Activated CD8-positive, alpha-beta memory T cell treated with anti-CD3 and anti-CD28 coated beads, Interleukin-2, amount 10 ng/mL, durations not matched to agents 7 days and 5 days (primary cell): ENCODE data around the gene ZNF547. TPM values are rescaled to one million over a fixed set of nuclear protein-coding genes. Genes with fewer than 3 reads are reported as not detected.
"Not testable (repeated sequence)": the region's sequence is repeated elsewhere in the genome, so short reads cannot be mapped to it uniquely, and the experiment has no call there.

ENCODE experiments used
- ATAC-seq: fragments of 150-1000 bp; cut with Tn5 transposase; one replicate; pipeline ENCODE4 v1.10.0; 2021; ENCODE audit warnings: moderate library complexity
- CTCF ChIA-PET: fragments of 350-600 bp; sonication (Branson Sonifier 250); formaldehyde crosslinking; loops from one replicate; lab custom pipeline; 2021; ENCODE audit warnings: antibody characterized with exemption; lab: Charles Lee
- DNase-seq: peaks from one replicate; pipeline ENCODE4 v3.0.0-alpha.2; 2020
- H3K27ac Mint-ChIP-seq: one replicate; pipeline ENCODE4 v1.8.0; 2021; ENCODE audit warnings: mild to moderate bottlenecking, mixed read lengths
- H3K27me3 Mint-ChIP-seq: one replicate; pipeline ENCODE4 v1.8.0; 2021; ENCODE audit warnings: mixed read lengths
- H3K36me3 Mint-ChIP-seq: one replicate; pipeline ENCODE4 v1.8.0; 2021; ENCODE audit warnings: mild to moderate bottlenecking, mixed read lengths
- H3K4me1 Mint-ChIP-seq: one replicate; pipeline ENCODE4 v1.8.0; 2021; ENCODE audit warnings: mixed read lengths
- H3K4me3 Mint-ChIP-seq: one replicate; pipeline ENCODE4 v1.8.0; 2021; ENCODE audit warnings: mild to moderate bottlenecking, moderate library complexity, mixed read lengths
- H3K9me3 Mint-ChIP-seq: one replicate; pipeline ENCODE4 v1.8.0; 2022; ENCODE audit warnings: low read depth, mixed read lengths
- total RNA-seq, 2 experiments: library from RNA; stranded (reverse); gene quantifications; one replicate each; pipeline ENCODE4 v1.2.3, GENCODE V29; 2021

ZNF547 gene
- total RNA-seq, 2 experiments from 2014 or later: 3.5 to 4.4 TPM

DNA sequence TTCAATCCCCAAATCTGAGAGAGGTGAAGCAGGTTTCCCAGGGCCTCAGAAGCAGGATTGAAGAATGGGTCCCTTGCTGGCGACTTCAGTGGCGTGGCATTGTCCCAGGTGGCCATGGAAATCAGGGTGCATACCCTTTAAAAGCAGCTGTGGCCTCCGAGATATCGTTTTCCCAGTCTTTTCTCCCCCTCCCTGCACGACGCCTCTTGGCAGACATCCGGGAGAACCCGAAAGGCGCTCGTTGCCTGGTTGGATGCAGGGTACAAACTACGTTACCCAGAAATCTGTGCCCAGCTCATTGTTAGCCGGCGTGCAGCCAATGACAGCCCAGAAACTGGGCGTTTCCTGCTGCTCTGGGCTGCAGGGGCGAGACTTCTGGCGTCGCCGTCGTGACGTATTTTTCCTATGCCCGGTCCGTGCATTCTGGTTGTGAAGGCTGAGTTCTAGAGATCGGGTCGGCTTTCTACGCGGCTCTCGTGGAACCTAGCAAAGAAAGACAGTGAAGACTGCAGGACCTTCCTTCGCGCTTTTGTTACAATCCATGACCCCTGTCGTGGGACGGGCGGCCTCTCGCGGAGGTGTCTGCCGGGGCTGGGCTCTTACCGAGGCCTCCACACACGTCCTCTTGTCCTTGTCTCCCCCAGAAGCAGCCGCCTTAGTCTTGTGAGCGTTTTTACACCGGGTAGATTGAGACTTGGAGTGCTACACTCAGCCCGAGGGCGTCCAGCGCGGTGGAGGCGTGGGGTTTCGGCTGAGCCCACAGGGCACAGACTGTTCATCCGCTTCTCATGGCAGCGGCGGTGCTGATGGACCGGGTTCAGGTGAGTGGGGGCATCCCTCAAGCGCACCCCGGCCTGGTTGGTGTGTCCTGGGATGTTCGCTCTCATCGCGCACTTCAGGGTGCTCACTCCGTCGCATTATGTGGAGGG is 12.2 kb upstream of the ZNF547 start, which contains the start of gene ZNF304:
Gene ZNF304, plus strand, starts transcription at position 395 of the 929 bp plus-strand sequence. Its CDS starts 394 bp downstream, at position 789.
- peaks cover 10% of the 10 kb centered on the region for H3K9me3 Mint-ChIP-seq
- peaks cover 2% of the 10 kb centered on the region for H3K27me3 Mint-ChIP-seq
- peak within 1 kb of the TSS; percentile 93 for H3K4me3 Mint-ChIP-seq
- CTCF ChIA-PET: interaction anchor here (1.0 to 2.0 kb wide), 4 partner anchors 9 to 71 kb away, joined by 3 to 5 read pairs (median 4); partner anchors contain the start of genes TRAPPC2B, ZNF460, ZNF547 and ZNF548
- ATAC-seq (peak; percentile 100), DNase-seq (peak; percentile 95)
- peaks cover 44% of the 10 kb centered on the region for H3K36me3 Mint-ChIP-seq
- H3K4me1 Mint-ChIP-seq: peaks cover 32% of the 10 kb centered on the region
- peak within 1 kb of the TSS; percentile 93 for H3K27ac Mint-ChIP-seq

DNA sequence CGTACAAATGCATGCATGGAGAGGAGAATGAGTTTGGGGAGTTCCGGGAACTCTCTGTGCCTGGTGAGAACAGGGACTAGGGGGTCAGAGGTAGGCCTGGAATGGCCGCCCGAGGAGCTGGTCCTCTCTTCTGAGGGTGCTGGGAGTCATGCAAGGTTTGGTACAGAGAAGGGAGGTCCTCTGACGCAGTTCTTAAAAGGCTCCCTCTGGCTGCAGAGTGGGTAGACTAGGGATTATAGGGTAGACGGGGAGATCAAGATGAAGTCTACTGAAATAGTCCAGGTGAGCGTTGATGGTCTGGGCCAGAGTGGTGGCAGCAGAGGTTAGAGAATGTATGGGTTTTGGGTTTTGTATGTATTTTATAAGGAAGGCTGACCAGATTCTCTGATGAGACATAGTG is 11.5 kb upstream of the ZNF547 start:
- peaks cover 51% of the 10 kb centered on the region for H3K36me3 Mint-ChIP-seq
- H3K4me3 Mint-ChIP-seq: peak overlapping the region; percentile 93
- ATAC-seq (no peak), DNase-seq (no peak)
- CTCF ChIA-PET: no interaction called here
- H3K4me1 Mint-ChIP-seq: peaks cover 32% of the 10 kb centered on the region
- H3K27me3 Mint-ChIP-seq: peaks cover 2% of the 10 kb centered on the region
- H3K9me3 Mint-ChIP-seq: peaks cover 13% of the 10 kb centered on the region
- peak overlapping the region; percentile 93 for H3K27ac Mint-ChIP-seq

DNA sequence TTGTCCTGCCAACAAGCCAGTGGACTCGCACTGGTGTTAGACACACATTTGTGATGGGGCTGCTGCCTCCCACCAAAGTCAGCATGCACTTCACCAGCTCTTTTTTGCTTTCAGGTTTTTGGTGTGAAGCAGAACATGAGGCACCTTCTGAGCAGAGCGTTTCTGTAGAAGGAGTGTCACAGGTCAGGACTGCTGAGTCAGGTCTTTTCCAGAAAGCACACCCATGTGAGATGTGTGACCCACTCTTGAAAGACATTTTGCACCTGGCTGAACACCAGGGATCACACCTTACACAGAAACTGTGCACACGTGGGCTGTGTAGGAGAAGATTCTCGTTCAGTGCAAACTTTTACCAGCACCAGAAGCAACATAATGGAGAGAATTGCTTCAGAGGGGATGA is 7.4 kb upstream of the ZNF547 start:
- Mint-ChIP-seq H3K4me1 (peaks cover 24% of the 10 kb centered on the region), H3K9me3 (peaks cover 23% of the 10 kb centered on the region), H3K36me3 (peaks cover 80% of the 10 kb centered on the region), H3K4me3 (no peak overlapping the region), H3K27ac (no peak overlapping the region), H3K27me3 (no peaks in the 10 kb centered on the region)
- no peak for ATAC-seq
- CTCF ChIA-PET: no interaction called here
- no peak for DNase-seq

DNA sequence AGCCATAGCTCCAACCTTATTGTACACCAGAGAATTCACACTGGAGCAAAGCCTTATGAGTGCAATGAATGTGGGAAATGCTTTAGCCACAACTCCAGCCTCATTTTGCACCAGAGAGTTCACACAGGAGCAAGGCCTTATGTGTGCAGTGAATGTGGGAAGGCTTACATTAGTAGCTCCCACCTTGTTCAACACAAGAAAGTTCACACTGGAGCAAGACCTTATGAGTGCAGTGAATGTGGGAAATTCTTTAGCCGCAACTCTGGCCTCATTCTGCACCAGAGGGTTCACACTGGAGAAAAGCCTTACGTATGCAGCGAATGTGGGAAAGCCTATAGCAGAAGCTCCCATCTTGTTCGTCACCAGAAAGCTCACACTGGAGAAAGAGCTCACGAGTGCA is 5.9 kb upstream of the ZNF547 start:
- DNase-seq: no peak
- CTCF ChIA-PET: no interaction called here
- Mint-ChIP-seq H3K9me3 (peaks cover 28% of the 10 kb centered on the region), H3K27me3 (no peaks in the 10 kb centered on the region), H3K4me3 (no peak overlapping the region), H3K4me1 (peaks cover 14% of the 10 kb centered on the region), H3K36me3 (peaks cover 79% of the 10 kb centered on the region), H3K27ac (no peak overlapping the region)
- ATAC-seq: no peak

DNA sequence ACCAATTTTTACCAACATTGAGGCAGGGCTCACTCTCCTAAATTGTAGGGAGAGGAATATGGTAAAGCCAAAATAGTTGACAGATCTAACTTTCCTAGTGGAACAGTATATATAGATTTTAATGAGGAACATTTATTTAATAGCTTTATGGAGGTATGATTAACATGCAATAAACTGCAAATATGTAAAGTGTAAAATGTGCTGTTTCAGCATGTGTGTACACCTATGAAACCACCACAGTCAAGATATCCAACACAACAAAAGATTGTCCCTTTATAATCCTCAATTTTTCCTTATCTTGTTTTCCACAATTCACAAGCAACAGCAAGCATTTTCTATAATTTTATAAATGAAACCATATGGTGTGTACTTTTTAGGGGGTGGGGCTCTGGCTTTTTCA is 4.1 kb upstream of the ZNF547 start:
- Mint-ChIP-seq H3K27me3 (no peaks in the 10 kb centered on the region), H3K4me3 (no peak overlapping the region), H3K36me3 (peaks cover 69% of the 10 kb centered on the region), H3K4me1 (peaks cover 16% of the 10 kb centered on the region), H3K27ac (no peak overlapping the region), H3K9me3 (peaks cover 24% of the 10 kb centered on the region)
- ATAC-seq (no peak), DNase-seq (no peak)
- CTCF ChIA-PET: no interaction called here

DNA sequence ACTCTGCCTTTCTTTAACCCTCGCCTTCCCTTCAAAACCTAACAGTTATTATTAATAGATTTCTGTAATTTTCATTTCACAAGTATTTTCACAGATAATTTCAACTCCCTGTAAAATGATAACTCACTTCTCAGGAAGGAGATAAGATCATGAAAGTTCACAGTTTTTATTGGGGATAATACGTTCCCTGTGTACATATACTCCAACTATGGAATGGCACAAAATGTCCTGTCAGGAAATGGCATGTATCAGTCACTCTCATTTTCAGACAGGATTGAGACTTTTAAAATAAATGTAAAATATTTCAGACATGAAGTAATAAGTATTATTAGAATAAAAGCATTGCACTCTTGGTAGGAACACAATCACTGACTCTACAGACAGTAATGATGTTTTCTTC is 932 bp upstream of the ZNF547 start:
- H3K27me3 Mint-ChIP-seq: no peaks in the 10 kb centered on the region
- CTCF ChIA-PET: interaction anchor here (1.4 kb wide), 1 partner anchor 12 kb away, joined by 5 read pairs; the partner anchor contains the start of gene ZNF304
- H3K36me3 Mint-ChIP-seq: peaks cover 52% of the 10 kb centered on the region
- ATAC-seq (no peak), DNase-seq (no peak)
- H3K9me3 Mint-ChIP-seq: peaks cover 18% of the 10 kb centered on the region
- peak overlapping the region; percentile 90 for H3K4me3 Mint-ChIP-seq
- peak overlapping the region; percentile 95 for H3K27ac Mint-ChIP-seq
- peaks cover 19% of the 10 kb centered on the region for H3K4me1 Mint-ChIP-seq

DNA sequence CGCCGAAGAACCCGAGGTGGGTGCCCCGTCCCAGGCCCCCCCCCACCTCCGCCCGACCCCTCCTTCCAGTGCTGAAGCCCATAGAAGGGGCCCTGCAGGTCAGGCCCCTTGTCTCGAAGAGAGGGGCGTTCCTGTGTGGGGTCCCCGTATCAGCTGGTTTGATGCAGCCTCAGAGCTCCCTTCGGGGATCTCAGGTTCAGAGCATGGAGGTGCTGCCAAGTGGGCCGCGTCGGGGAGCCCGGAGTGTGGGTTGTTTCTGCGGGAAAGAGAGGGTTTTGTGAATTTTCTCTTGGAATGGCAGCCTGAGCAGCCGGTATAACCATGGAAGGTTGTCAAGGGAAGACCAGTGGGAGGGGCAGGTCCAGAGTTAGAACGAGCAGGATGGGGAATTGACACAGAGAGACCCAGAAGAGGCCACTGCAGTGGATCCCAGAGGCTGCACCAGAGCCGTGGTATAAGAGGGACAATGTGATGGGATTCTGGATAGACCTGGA is 384 bp downstream of the ZNF547 start:
- Mint-ChIP-seq H3K4me3 (peak overlapping the region; percentile 90), H3K4me1 (peaks cover 19% of the 10 kb centered on the region), H3K36me3 (peaks cover 50% of the 10 kb centered on the region), H3K9me3 (peaks cover 16% of the 10 kb centered on the region), H3K27ac (peak overlapping the region; percentile 95), H3K27me3 (no peaks in the 10 kb centered on the region)
- ATAC-seq: no peak
- CTCF ChIA-PET: interaction anchor here (1.2 to 1.4 kb wide), 2 partner anchors 13 to 80 kb away, joined by 3 to 5 read pairs; partner anchors contain the start of gene ZNF304
- no peak for DNase-seq

DNA sequence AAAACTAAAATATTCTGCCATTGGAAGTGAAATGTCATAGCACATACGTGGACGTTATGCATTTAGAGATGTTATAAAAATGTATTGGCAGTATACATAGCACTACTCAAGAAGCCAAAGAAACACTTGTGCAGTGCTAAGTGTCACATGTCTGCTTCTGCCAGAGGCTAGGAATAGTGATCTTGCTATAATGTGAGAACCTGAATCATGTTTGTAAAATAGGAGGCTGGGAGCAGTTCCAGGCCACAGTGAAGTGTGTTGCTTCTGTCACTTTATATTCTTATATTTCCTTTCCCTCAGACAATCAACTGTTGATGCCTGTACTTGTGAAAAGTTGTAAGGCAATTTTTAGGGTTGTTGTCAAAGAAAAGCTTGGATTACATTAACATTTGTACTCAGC is 3.4 kb downstream of the ZNF547 start:
- no peak overlapping the region for H3K4me3 Mint-ChIP-seq
- peaks cover 17% of the 10 kb centered on the region for H3K4me1 Mint-ChIP-seq
- peaks cover 52% of the 10 kb centered on the region for H3K36me3 Mint-ChIP-seq
- peaks cover 15% of the 10 kb centered on the region for H3K9me3 Mint-ChIP-seq
- no peak overlapping the region for H3K27ac Mint-ChIP-seq
- ATAC-seq: no peak
- H3K27me3 Mint-ChIP-seq: no peaks in the 10 kb centered on the region
- no peak for DNase-seq
- CTCF ChIA-PET: no interaction called here

DNA sequence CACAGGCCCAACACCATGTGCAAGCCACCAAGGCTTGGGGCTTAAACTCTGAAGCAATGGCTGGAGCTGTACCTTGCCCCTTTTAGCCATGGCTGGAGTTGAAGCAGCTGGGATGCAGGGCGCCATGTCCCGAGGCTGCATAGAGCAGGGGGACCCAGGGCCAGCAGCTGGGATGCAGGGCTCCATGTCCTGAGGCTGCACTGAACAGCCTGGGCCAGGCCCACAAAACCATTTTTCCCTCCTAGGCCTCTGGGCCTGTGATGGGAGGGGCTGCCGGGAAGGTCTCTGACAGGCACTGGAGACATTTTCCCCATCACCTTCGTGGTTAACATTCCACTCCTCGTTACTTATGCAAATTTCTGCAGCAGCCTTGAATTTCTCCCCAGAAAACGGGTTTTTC is 10.8 kb downstream of the ZNF547 start:
- no peak overlapping the region for H3K4me3 Mint-ChIP-seq
- H3K4me1 Mint-ChIP-seq: no peaks in the 10 kb centered on the region
- H3K27me3 Mint-ChIP-seq: no peaks in the 10 kb centered on the region
- DNase-seq (no peak), ATAC-seq (no peak)
- CTCF ChIA-PET: no interaction called here
- peaks cover 83% of the 10 kb centered on the region for H3K36me3 Mint-ChIP-seq
- H3K27ac Mint-ChIP-seq: no peak overlapping the region
- peaks cover 39% of the 10 kb centered on the region for H3K9me3 Mint-ChIP-seq

DNA sequence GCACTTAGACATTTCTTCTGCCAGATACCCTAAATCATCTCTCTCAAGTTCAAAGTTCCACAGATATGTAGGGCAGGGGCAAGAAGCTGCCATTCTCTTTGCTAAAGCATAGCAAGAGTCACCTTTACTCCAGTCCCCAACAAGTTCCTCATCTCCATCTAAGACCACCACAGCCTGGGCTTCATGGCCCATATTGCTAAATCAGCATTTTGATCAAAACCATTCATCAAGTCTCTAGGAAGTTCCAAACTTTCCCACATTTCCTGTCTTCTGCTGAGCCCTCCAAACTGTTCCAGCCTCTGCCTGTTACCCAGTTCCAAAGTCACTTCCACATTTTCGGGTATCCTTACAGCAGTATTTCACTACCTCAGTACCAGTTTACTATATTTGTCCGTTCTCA is 11.3 kb downstream of the ZNF547 start:
- ATAC-seq, DNase-seq, H3K27me3 Mint-ChIP-seq, H3K4me3 Mint-ChIP-seq, H3K4me1 Mint-ChIP-seq, H3K27ac Mint-ChIP-seq, CTCF ChIA-PET: not testable (repeated sequence)
- Mint-ChIP-seq H3K9me3 (peaks cover 41% of the 10 kb centered on the region), H3K36me3 (peaks cover 86% of the 10 kb centered on the region)

DNA sequence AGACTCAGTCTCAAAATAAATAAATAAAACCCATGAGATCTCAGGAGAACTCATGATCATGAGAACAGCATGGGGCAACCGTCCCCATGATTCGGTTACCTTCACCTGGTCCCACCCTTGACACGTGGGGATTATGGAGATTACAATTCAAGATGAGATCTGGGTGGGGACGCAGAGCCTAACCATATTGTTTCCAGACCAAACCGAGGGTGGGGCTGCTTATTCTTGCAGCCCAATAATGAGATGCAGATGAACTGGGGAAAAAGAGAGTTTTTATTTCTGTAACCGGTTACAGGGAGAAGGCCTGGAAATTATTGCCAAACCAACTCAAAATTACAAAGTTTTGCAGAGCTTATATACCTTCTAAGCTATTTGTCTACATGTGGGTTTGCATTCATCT is 12.8 kb downstream of the ZNF547 start:
- Mint-ChIP-seq H3K4me1 (no peaks in the 10 kb centered on the region), H3K36me3 (peaks cover 77% of the 10 kb centered on the region), H3K4me3 (no peak overlapping the region), H3K27ac (no peak overlapping the region), H3K9me3 (peaks cover 44% of the 10 kb centered on the region), H3K27me3 (no peaks in the 10 kb centered on the region)
- CTCF ChIA-PET: no interaction called here
- DNase-seq (no peak), ATAC-seq (no peak)

DNA sequence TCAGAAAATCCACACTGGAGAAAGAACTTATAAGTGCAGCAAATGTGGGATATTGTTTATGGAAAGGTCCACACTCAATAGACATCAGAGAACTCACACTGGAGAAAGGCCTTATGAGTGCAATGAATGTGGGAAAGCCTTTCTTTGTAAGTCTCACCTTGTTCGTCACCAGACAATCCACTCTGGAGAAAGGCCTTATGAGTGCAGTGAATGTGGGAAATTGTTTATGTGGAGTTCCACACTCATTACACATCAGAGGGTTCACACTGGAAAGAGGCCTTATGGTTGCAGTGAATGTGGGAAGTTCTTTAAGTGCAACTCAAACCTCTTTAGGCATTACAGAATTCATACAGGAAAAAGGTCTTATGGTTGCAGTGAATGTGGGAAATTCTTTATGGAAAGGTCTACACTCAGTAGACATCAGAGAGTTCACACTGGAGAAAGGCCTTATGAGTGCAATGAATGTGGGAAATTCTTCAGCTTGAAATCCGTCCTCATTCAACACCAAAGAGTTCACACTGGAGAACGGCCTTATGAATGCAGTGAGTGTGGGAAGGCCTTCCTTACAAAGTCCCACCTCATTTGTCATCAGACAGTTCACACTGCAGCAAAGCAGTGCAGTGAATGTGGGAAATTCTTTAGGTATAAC is 14.3 kb downstream of the ZNF547 start:
- ATAC-seq (no peak), DNase-seq (no peak)
- no peak overlapping the region for H3K4me3 Mint-ChIP-seq
- no peaks in the 10 kb centered on the region for H3K27me3 Mint-ChIP-seq
- no peak overlapping the region for H3K27ac Mint-ChIP-seq
- CTCF ChIA-PET: no interaction called here
- no peaks in the 10 kb centered on the region for H3K4me1 Mint-ChIP-seq
- H3K9me3 Mint-ChIP-seq: peaks cover 43% of the 10 kb centered on the region
- H3K36me3 Mint-ChIP-seq: peaks cover 65% of the 10 kb centered on the region

DNA sequence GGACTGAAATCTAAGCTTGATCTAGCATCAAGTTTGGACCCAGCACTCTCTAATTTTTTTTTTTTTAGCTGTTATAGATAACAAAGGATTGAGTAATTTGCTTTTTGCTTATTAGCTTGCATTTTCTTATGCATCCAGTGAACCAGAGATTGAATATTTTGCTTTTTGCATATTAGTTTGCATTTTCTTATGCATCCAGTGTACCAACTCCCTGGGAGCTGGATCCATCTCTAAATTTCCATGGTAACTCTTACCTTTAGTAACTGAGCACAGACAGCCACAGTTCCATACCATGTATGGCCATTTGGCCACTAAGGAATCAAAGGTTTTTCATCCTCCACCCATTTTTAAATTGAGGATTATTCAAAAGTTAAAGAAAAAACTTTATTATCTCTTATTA is 17.6 kb downstream of the ZNF547 start:
- CTCF ChIA-PET: no interaction called here
- ATAC-seq (no peak), DNase-seq (no peak)
- Mint-ChIP-seq H3K4me3 (no peak overlapping the region), H3K4me1 (no peaks in the 10 kb centered on the region), H3K27ac (no peak overlapping the region), H3K27me3 (no peaks in the 10 kb centered on the region), H3K9me3 (peaks cover 32% of the 10 kb centered on the region), H3K36me3 (peaks cover 34% of the 10 kb centered on the region)
